ENCODE measurements around the gene TMEM131L. TPM values are rescaled to one million over a fixed set of nuclear protein-coding genes. Genes with fewer than 3 reads are reported as not detected.
"Not testable (repeated sequence)": the region's sequence is repeated elsewhere in the genome, so short reads cannot be mapped to it uniquely, and the experiment has no call there.

Gene TMEM131L
- polyA plus RNA-seq, 1 experiment, result 6.0 TPM

DNA sequence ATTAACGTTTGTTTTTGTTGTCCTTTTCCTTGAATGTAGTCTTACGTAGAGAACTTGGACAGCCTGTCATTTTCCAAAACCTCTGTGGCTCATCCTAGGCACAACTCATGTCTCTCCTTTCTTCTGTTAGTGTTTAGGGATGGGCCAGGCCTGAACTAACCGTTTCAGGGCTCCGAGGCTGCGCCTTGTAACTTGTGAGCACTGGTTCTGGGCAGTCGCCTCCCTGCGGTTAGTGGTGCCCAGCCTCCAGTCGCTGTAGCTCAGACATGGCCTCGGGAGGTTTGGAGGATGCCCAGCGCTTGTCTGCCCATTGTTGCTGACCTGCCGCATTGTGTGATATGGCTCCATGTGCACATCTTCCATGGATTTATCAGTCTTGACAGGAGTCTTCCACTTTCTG is 32.8 kb downstream of the TMEM131L start:
- POLR2A ChIA-PET, result interaction anchor here (0.6 to 1.4 kb wide), 2 partner anchors 15 to 923 kb away, joined by 6 to 8 read pairs; no protein-coding TSS in a partner anchor
- Histone ChIP-seq H3K4me3 (ENCODE audit: low read depth, low read length) (no peak overlapping the region), H3K27me3 (ENCODE audit: control insufficient read depth, insufficient read depth, low read length) (no peaks in the 10 kb centered on the region), H3K36me3 (ENCODE audit: control insufficient read depth, insufficient read depth, low read length) (no peaks in the 10 kb centered on the region)
- TF ChIP-seq CTCF (IDR thresholded peaks at IDR 0.05; ENCODE audit: insufficient read depth, low read depth, low read length), result no peak
- no peak for DNase-seq (ENCODE audit: low read depth)
- CTCF ChIA-PET, result interaction anchor here (0.9 to 1.6 kb wide), 6 partner anchors 15 to 155 kb away, joined by 3 to 5 read pairs (median 4); partner anchors contain the start of genes MND1 and TMEM131L

- Histone ChIP-seq H3K27me3 (ENCODE audit: control insufficient read depth, insufficient read depth, low read length) (no peaks in the 10 kb centered on the region), H3K36me3 (ENCODE audit: control insufficient read depth, insufficient read depth, low read length) (no peaks in the 10 kb centered on the region), H3K4me3 (ENCODE audit: low read depth, low read length) (no peak overlapping the region)
- no peak for DNase-seq (ENCODE audit: low read depth)
- CTCF ChIA-PET, result no interaction called here
- POLR2A ChIA-PET, result no interaction called here
- no peak for TF ChIP-seq CTCF (IDR thresholded peaks at IDR 0.05; ENCODE audit: insufficient read depth, low read depth, low read length)
Measured at GRCh38 chr4:153501578-153501977, 35.4 kb downstream of the TMEM131L start.

DNA sequence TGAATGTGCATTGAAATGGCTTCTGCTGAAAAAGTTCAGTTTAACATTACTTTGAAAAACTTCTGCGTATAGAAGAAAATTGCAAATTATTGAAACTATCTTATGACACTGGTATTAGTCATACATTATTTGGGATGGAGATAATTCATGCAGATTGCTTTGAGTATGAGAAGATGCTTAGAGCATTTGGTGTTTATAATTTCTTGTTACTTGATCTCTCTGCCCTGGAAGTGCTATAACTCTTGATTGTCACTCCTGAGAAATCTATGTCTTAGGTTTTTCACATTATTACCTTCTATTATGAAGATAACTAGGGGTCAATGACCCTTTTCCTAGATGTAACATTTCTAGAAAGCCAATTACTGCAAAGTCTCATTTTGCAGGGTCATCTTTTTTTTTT is 36.4 kb downstream of the TMEM131L start:
- H3K27me3 ChIP-seq (ENCODE audit: control insufficient read depth, insufficient read depth, low read length), result no peaks in the 10 kb centered on the region
- no peak for TF ChIP-seq CTCF (IDR thresholded peaks at IDR 0.05; ENCODE audit: insufficient read depth, low read depth, low read length)
- H3K4me3 ChIP-seq (ENCODE audit: low read depth, low read length), result no peak overlapping the region
- H3K36me3 ChIP-seq (ENCODE audit: control insufficient read depth, insufficient read depth, low read length), result no peaks in the 10 kb centered on the region
- CTCF ChIA-PET, result no interaction called here
- POLR2A ChIA-PET, result no interaction called here
- no peak for DNase-seq (ENCODE audit: low read depth)

DNA sequence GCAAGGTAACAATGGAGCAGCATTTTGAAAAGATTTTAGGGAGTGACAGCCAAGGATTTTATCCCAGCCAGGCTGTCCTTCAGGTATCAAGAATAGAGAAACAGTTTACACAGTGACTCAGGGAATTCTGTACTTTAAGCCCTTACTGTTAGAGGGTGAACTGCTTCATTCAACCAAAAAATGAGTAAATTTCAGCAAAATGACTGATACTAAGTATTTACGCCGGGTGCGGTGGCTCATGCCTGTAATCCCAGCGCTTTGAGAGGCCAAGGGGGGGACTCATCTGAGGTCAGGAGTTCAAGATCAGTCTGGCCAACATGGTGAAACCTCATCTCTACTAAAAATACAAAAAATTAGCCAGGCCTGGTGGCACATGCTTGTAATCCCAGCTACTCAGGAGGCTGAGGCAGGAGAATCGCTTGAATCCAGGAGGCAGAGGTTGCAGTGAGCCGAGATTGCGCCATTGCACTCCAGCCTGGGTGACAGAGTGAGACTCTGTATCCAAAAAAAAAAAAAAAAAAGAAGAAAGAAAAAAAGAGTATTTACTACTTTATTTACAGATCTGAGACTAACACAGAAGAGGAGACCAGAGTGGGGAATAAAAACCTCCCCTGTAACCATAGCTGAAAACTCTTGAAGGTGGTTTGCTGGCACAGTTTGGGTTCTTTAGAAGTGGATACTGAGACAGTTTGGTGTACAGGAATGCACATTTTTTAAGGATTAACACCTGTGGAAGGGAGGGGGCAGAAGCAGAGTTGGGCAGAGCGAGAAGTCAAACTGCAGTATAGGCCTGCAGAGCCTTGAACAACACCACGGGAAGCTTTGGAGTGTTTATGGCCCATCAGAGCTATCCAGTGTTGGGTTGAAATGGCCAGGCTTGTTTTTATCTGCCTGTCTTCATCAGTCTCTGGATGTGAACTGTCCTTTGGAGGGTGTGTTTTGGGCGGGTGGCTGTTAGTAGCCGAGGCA is 40.5 kb downstream of the TMEM131L start:
- Histone ChIP-seq H3K36me3 (ENCODE audit: control insufficient read depth, insufficient read depth, low read length) (no peaks in the 10 kb centered on the region), H3K27me3 (ENCODE audit: control insufficient read depth, insufficient read depth, low read length) (no peaks in the 10 kb centered on the region), H3K4me3 (ENCODE audit: low read depth, low read length) (no peak overlapping the region)
- ChIA-PET POLR2A (interaction anchor here (0.6 kb wide), 1 partner anchor 13 kb away, joined by 3 read pairs; no protein-coding TSS in a partner anchor), CTCF (no interaction called here)
- no peak for DNase-seq (ENCODE audit: low read depth)
- no peak for TF ChIP-seq CTCF (IDR thresholded peaks at IDR 0.05; ENCODE audit: insufficient read depth, low read depth, low read length)

- no peaks in the 10 kb centered on the region for H3K27me3 ChIP-seq (ENCODE audit: control insufficient read depth, insufficient read depth, low read length)
- ChIA-PET CTCF (no interaction called here), POLR2A (interaction anchor here (0.6 kb wide), 1 partner anchor 14 kb away, joined by 3 read pairs; no protein-coding TSS in a partner anchor)
- TF ChIP-seq CTCF (IDR thresholded peaks at IDR 0.05; ENCODE audit: insufficient read depth, low read depth, low read length), result no peak
- no peak for DNase-seq (ENCODE audit: low read depth)
- H3K4me3 ChIP-seq (ENCODE audit: low read depth, low read length), result no peak overlapping the region
- H3K36me3 ChIP-seq (ENCODE audit: control insufficient read depth, insufficient read depth, low read length), result no peaks in the 10 kb centered on the region
Measured at GRCh38 chr4:153507310-153508073, 41.3 kb downstream of the TMEM131L start.

DNA sequence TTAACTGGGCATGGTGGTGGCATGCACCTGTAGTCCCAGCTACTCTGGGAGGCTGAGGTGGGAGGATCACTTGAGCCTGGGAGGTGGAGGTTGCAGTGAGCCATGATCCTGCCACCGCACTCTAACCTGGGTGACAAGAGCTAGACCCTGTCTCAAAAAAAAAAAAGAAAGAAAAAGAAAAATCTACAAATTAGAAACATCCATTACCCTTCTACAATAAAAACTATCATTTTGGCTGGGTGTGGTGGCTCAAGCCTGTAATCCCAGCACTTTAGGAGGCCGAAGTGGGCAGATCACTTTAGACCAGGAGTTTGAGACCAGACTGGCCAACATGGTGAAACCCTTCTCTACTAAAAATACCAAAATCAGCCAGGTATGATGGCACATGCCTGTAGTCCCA is 43.1 kb downstream of the TMEM131L start:
- H3K27me3 ChIP-seq (ENCODE audit: control insufficient read depth, insufficient read depth, low read length); DNase-seq (ENCODE audit: low read depth); H3K4me3 ChIP-seq (ENCODE audit: low read depth, low read length); POLR2A ChIA-PET; H3K36me3 ChIP-seq (ENCODE audit: control insufficient read depth, insufficient read depth, low read length); CTCF ChIA-PET: not testable (repeated sequence)
